Measurements from ENCODE around the gene CKMT2.

CKMT2 gene

GRCh38 chr5:81308836-81309235, 75.7 kb downstream of the CKMT2 start:
- DNase-seq (ENCODE audit: low read depth) = no peak

- DNase-seq (ENCODE audit: low read depth) = no peak
Measured at GRCh38 chr5:81310402-81311063, 77.4 kb downstream of the CKMT2 start.

- no peak for DNase-seq (ENCODE audit: low read depth)
Measured at GRCh38 chr5:81313278-81313677, 80.2 kb downstream of the CKMT2 start.

GRCh38 chr5:81313686-81314085, 80.6 kb downstream of the CKMT2 start:
- no peak for DNase-seq (ENCODE audit: low read depth)

- no peak for DNase-seq (ENCODE audit: low read depth)
Measured at GRCh38 chr5:81314581-81314980, 81.5 kb downstream of the CKMT2 start.

- no peak for DNase-seq (ENCODE audit: low read depth)
Measured at GRCh38 chr5:81315336-81315735, 82.2 kb downstream of the CKMT2 start.

GRCh38 chr5:81315830-81316229, 82.7 kb downstream of the CKMT2 start:
- DNase-seq (ENCODE audit: low read depth) = no peak

Measured in GM04504 (cell line).